HepG2 (cell line): ENCODE results near the gene PRKG1. TPM values are rescaled to one million over a fixed set of nuclear protein-coding genes. Genes with fewer than 3 reads are reported as not detected.

ENCODE experiments used
- ATAC-seq: fragments of 200-7000 bp; cut with Tn5 transposase; 3 replicates; pipeline ENCODE4 v1.9.1; 2020; ENCODE audit warnings: mild to moderate bottlenecking, moderate library complexity
- BruUV-seq: library from RNA; stranded (reverse); fragments of 400-500 nt; replicated peaks from 2 replicates; lab custom pipeline; 2021; lab: Mats Ljungman, UMichigan
- CTCF ChIA-PET: fragments of 300-600 bp; formaldehyde crosslinking; extraction: SDS; loops from one replicate; lab custom pipeline; 2021; ENCODE audit warnings: low total read pairs, inconsistent platforms, low intra/inter-chr PET ratio; lab: Yijun Ruan, JAX
- POLR2A ChIA-PET: fragments of 350-600 bp; sonication (Branson Sonifier 250); formaldehyde crosslinking; loops from one replicate; lab custom pipeline; 2020; ENCODE audit warnings: antibody characterized with exemption, inconsistent platforms; lab: Yijun Ruan, JAX
- DNase-seq: peaks from one replicate; pipeline ENCODE4 v3.0.0-alpha.2; 2015; ENCODE audit warnings: low spot score
- FAIRE-seq: peaks from 3 replicates; lab custom pipeline; 2011; peaks lifted over from hg19 to GRCh38; lab: Jason Lieb, UNC
- H2AFZ ChIP-seq: one replicate; pipeline ENCODE4 v1.6.1; 2011; ENCODE audit warnings: low read length, inconsistent platforms
- H3K27ac ChIP-seq: fragments of 300-600 bp; 3 replicates; pipeline ENCODE4 v1.8.0; 2011; ENCODE audit warnings: mixed run types, mild to moderate bottlenecking, mixed read lengths, low read length, inconsistent platforms; ENCODE audit not compliant: insufficient read depth; ENCODE audit errors: extremely low read length
- H3K27me3 ChIP-seq, 2 experiments: fragments of 200-600 bp in 1 of 2; 2 replicates in 1 of 2; 3 replicates in 1 of 2; pipeline versions ENCODE4 v1.6.0 to v1.8.0; 2011; ENCODE audit warnings: low read length in 2 of 2, mild to moderate bottlenecking in 2 of 2, moderate library complexity in 2 of 2, inconsistent platforms in 1 of 2; ENCODE audit not compliant: insufficient read depth in 2 of 2, control insufficient read depth in 1 of 2
- H3K36me3 ChIP-seq, 2 experiments: fragments of 200-600 bp in 1 of 2; replicated peaks in 1 of 2; 2 replicates in 1 of 2; 3 replicates in 1 of 2; pipeline versions ENCODE4 v1.5.1 to v1.8.0; 2011; ENCODE audit warnings: low read length in 2 of 2, inconsistent platforms in 1 of 2; ENCODE audit not compliant: insufficient read depth in 2 of 2, control insufficient read depth in 1 of 2
- H3K4me1 ChIP-seq: 2 replicates; pipeline ENCODE4 v1.5.1; 2012; ENCODE audit warnings: low read length, inconsistent platforms; ENCODE audit not compliant: insufficient read depth
- H3K4me2 ChIP-seq: 2 replicates; pipeline ENCODE4 v1.6.0; 2011; ENCODE audit warnings: low read depth, low read length, inconsistent platforms
- H3K4me3 ChIP-seq, 3 experiments: fragments of 200-600 bp in 1 of 3; sonication (generic), shearing (Covaris generic) in 1 of 3; replicated peaks in 1 of 3; 2 replicates each; pipeline ENCODE4 v1.5.1; 2011 to 2016; ENCODE audit warnings: low read length in 3 of 3, inconsistent platforms in 2 of 3, low read depth in 2 of 3, mild to moderate bottlenecking in 2 of 3, control low read depth in 1 of 3, mixed read lengths in 1 of 3; ENCODE audit not compliant: insufficient read depth in 1 of 3
- H3K79me2 ChIP-seq: one replicate; pipeline ENCODE4 v1.6.1; 2011; ENCODE audit warnings: low read length, inconsistent platforms; ENCODE audit not compliant: insufficient read depth
- H3K9ac ChIP-seq: 2 replicates; pipeline ENCODE4 v1.6.0; 2011; ENCODE audit warnings: mild to moderate bottlenecking, low read depth, low read length, inconsistent platforms; ENCODE audit not compliant: insufficient read depth
- H3K9me3 ChIP-seq: 2 replicates; pipeline ENCODE4 v1.5.1; 2012; ENCODE audit warnings: mild to moderate bottlenecking, low read length
- H4K20me1 ChIP-seq: 2 replicates; pipeline ENCODE4 v1.6.0; 2011; ENCODE audit warnings: inconsistent platforms, mild to moderate bottlenecking, low read length, moderate library complexity; ENCODE audit not compliant: insufficient read depth
- ARID3A ChIP-seq: IDR thresholded peaks from 2 replicates; pipeline ENCODE4 v1.6.1; 2012; ENCODE audit warnings: low read depth, low read length, improper control_type of control experiment
- ISL2 ChIP-seq: sonication (generic); formaldehyde crosslinking; IDR thresholded peaks from 2 replicates; pipeline ENCODE4 v1.5.0; 2020; ENCODE audit warnings: missing genetic modification reagents
- MTA1 ChIP-seq: sonication (generic); formaldehyde crosslinking; IDR thresholded peaks from 2 replicates; pipeline ENCODE4 v1.4.0; 2020; ENCODE audit warnings: missing genetic modification reagents, mild to moderate bottlenecking, borderline replicate concordance
- PLSCR1 ChIP-seq: sonication (generic); formaldehyde crosslinking; IDR thresholded peaks from 2 replicates; pipeline ENCODE4 v1.5.0; 2020; ENCODE audit warnings: missing genetic modification reagents, mild to moderate bottlenecking, borderline replicate concordance
- ZNF101 ChIP-seq: sonication (generic); formaldehyde crosslinking; IDR thresholded peaks from 2 replicates; pipeline ENCODE4 v1.4.0; 2020; ENCODE audit warnings: mild to moderate bottlenecking, low read depth, missing genetic modification reagents, borderline replicate concordance
- ZNF138 ChIP-seq: sonication (generic); formaldehyde crosslinking; IDR thresholded peaks from 2 replicates; pipeline ENCODE4 v1.5.0; 2020; ENCODE audit warnings: mild to moderate bottlenecking, low read depth, missing genetic modification reagents
- ZNF652 ChIP-seq: IDR thresholded peaks from 2 replicates; pipeline ENCODE4 v1.6.1; 2016; ENCODE audit warnings: low read depth, borderline replicate concordance
- WGBS: methylation state at CpG from one replicate; pipeline ENCODE4 v1.1.6; 2017; ENCODE audit warnings: low lambda C conversion rate; 5-methylcytosine and 5-hydroxymethylcytosine counted together
- in situ Hi-C: cut with HindIII; loops from 2 replicates; pipeline ENCODE4 v1.10.0; 2017; ENCODE audit warnings: low pct_unique_long_range_greater_than_20kb; ENCODE audit not compliant: extremely low pct_ligation_motif_present
- intact Hi-C: fragments of 100-400 bp; cut with micrococcal nuclease; formaldehyde crosslinking; loops from one replicate; pipeline ENCODE4 v1.10.0; 2022; ENCODE audit not compliant: unreplicated experiment
- polyA plus RNA-seq, 8 experiments: library from polyadenylated mRNA; depleted of rRNA in 3 of 8; stranded (reverse) in 7 of 8; unstranded in 1 of 8; fragments of >200 nt; fragmentation: Illumina TruSeq in 4 of 8; extraction: Trizol in 4 of 8; gene quantifications; 2 replicates each; pipeline versions ENCODE4 v1.2.1 to v1.2.3, GENCODE V29; 2011 to 2016; ENCODE audit warnings: low read depth in 4 of 8, missing spikeins in 1 of 8, mixed read lengths in 1 of 8; ENCODE audit not compliant: insufficient read depth in 1 of 8
- total RNA-seq, 5 experiments: library from RNA; depleted of rRNA; stranded (reverse); fragments of >200 nt; fragmentation: Illumina TruSeq; extraction: Trizol; gene quantifications; 2 replicates each; pipeline ENCODE4 v1.2.3, GENCODE V29; 2016; ENCODE audit warnings: low read depth in 1 of 5
- TF ChIP-seq, protein P1 (sequence below): sonication (generic); formaldehyde crosslinking; IDR thresholded peaks from 2 replicates; pipeline ENCODE4 v1.5.1; 2020; ENCODE audit warnings: mild to moderate bottlenecking, missing genetic modification reagents, borderline replicate concordance
- TF ChIP-seq, protein P2 (sequence below), 2 experiments: sonication (generic) in 1 of 2; formaldehyde crosslinking in 1 of 2; IDR thresholded peaks; 2 replicates each; pipeline versions ENCODE4 v1.5.1 to v1.6.1; 2011 to 2020; ENCODE audit warnings: borderline replicate concordance in 1 of 2, low read depth in 1 of 2, low read length in 1 of 2, mild to moderate bottlenecking in 1 of 2, missing genetic modification reagents in 1 of 2, moderate library complexity in 1 of 2
- TF ChIP-seq, protein P3 (sequence below): sonication (generic); formaldehyde crosslinking; conservative IDR thresholded peaks from 2 replicates; pipeline ENCODE4 v1.8.0; 2022; ENCODE audit warnings: low read depth, missing genetic modification reagents

PRKG1 gene
- total and polyA plus RNA-seq, 2 of the 13 experiments (the other 11 are each of a cell fraction or from before 2014, with no cell fraction given): 0.01 TPM; not detected in 1

- ChIA-PET CTCF (no interaction called here), POLR2A (no interaction called here)
- no peaks in the 10 kb centered on the region for H3K36me3 ChIP-seq
- no peaks in the 10 kb centered on the region for H3K27me3 ChIP-seq
- H3K9ac ChIP-seq: no peak overlapping the region
- in situ Hi-C loops: no loop called here
- DNase-seq: no peak
- H4K20me1 ChIP-seq: no peaks in the 10 kb centered on the region
- BruUV-seq: no TSS peak
- WGBS: 41% methylated on average over 3 of the region's 3 CpGs
- H2AFZ ChIP-seq: no peak overlapping the region
- H3K4me1 ChIP-seq: no peaks in the 10 kb centered on the region
- H3K4me3 ChIP-seq: no peak overlapping the region
- H3K4me2 ChIP-seq: no peak overlapping the region
- H3K9me3 ChIP-seq: no peaks in the 10 kb centered on the region
- intact Hi-C loops: no loop called here
- H3K79me2 ChIP-seq: no peaks in the 10 kb centered on the region
- no peak overlapping the region for H3K27ac ChIP-seq
- ATAC-seq: no peak
- FAIRE-seq: no peak
- TF ChIP-seq ARID3A (no peak), MTA1 (CRISPR knock-in tag) (no peak), PLSCR1 (CRISPR knock-in tag) (no peak), ZNF652 (CRISPR knock-in tag) (no peak), ZNF101 (CRISPR knock-in tag) (no peak), ISL2 (CRISPR knock-in tag) (no peak), ZNF138 (CRISPR knock-in tag) (no peak)
- TF ChIP-seq, protein P1, sequence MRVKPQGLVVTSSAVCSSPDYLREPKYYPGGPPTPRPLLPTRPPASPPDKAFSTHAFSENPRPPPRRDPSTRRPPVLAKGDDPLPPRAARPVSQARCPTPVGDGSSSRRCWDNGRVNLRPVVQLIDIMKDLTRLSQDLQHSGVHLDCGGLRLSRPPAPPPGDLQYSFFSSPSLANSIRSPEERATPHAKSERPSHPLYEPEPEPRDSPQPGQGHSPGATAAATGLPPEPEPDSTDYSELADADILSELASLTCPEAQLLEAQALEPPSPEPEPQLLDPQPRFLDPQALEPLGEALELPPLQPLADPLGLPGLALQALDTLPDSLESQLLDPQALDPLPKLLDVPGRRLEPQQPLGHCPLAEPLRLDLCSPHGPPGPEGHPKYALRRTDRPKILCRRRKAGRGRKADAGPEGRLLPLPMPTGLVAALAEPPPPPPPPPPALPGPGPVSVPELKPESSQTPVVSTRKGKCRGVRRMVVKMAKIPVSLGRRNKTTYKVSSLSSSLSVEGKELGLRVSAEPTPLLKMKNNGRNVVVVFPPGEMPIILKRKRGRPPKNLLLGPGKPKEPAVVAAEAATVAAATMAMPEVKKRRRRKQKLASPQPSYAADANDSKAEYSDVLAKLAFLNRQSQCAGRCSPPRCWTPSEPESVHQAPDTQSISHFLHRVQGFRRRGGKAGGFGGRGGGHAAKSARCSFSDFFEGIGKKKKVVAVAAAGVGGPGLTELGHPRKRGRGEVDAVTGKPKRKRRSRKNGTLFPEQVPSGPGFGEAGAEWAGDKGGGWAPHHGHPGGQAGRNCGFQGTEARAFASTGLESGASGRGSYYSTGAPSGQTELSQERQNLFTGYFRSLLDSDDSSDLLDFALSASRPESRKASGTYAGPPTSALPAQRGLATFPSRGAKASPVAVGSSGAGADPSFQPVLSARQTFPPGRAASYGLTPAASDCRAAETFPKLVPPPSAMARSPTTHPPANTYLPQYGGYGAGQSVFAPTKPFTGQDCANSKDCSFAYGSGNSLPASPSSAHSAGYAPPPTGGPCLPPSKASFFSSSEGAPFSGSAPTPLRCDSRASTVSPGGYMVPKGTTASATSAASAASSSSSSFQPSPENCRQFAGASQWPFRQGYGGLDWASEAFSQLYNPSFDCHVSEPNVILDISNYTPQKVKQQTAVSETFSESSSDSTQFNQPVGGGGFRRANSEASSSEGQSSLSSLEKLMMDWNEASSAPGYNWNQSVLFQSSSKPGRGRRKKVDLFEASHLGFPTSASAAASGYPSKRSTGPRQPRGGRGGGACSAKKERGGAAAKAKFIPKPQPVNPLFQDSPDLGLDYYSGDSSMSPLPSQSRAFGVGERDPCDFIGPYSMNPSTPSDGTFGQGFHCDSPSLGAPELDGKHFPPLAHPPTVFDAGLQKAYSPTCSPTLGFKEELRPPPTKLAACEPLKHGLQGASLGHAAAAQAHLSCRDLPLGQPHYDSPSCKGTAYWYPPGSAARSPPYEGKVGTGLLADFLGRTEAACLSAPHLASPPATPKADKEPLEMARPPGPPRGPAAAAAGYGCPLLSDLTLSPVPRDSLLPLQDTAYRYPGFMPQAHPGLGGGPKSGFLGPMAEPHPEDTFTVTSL (CRISPR knock-in tag): no peak
- TF ChIP-seq, protein P2, sequence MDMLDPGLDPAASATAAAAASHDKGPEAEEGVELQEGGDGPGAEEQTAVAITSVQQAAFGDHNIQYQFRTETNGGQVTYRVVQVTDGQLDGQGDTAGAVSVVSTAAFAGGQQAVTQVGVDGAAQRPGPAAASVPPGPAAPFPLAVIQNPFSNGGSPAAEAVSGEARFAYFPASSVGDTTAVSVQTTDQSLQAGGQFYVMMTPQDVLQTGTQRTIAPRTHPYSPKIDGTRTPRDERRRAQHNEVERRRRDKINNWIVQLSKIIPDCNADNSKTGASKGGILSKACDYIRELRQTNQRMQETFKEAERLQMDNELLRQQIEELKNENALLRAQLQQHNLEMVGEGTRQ (IDR thresholded peaks at IDR 0.05; ENCODE audit: low read depth, low read length): no peak
- TF ChIP-seq, protein P2 (CRISPR knock-in tag; IDR thresholded peaks at IDR 0.05; ENCODE audit: borderline replicate concordance): no peak
- TF ChIP-seq, protein P3, sequence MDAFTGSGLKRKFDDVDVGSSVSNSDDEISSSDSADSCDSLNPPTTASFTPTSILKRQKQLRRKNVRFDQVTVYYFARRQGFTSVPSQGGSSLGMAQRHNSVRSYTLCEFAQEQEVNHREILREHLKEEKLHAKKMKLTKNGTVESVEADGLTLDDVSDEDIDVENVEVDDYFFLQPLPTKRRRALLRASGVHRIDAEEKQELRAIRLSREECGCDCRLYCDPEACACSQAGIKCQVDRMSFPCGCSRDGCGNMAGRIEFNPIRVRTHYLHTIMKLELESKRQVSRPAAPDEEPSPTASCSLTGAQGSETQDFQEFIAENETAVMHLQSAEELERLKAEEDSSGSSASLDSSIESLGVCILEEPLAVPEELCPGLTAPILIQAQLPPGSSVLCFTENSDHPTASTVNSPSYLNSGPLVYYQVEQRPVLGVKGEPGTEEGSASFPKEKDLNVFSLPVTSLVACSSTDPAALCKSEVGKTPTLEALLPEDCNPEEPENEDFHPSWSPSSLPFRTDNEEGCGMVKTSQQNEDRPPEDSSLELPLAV (CRISPR knock-in tag): no peak
Observed at GRCh38 chr10:51233337-51234100, 159.2 kb downstream of the PRKG1 start.
